Upper lobe of left lung (tissue), 6 donors: ENCODE data around the gene NDUFA7. TPM values are rescaled to one million over a fixed set of nuclear protein-coding genes. Genes with fewer than 3 reads are reported as not detected.
A peak's percentile ranks its signal among the peaks of the same experiment; 100 is the strongest.

Experiments
- ATAC-seq, 2 donors: fragments of 200-7000 bp; cut with Tn5 transposase; one replicate each; pipeline ENCODE4 v1.9.1; 2022; ENCODE audit warnings: mild to moderate bottlenecking in 2 of 2, moderate library complexity in 2 of 2; ENCODE audit not compliant: low FRiP score in 2 of 2
- DNase-seq, 2 donors: peaks; one replicate each; pipeline ENCODE4 v3.0.0-alpha.2; 2019 to 2020
- H3K27ac ChIP-seq, 4 donors: fragments of 200-600 bp; sonication (generic); one replicate each; pipeline ENCODE4 v1.5.1; 2016 to 2019
- H3K27me3 ChIP-seq, 4 donors: fragments of 200-600 bp; sonication (generic); one replicate each; pipeline ENCODE4 v1.5.1; 2017 to 2019
- H3K36me3 ChIP-seq, 4 donors: fragments of 200-600 bp; sonication (generic); one replicate each; pipeline ENCODE4 v1.5.1; 2016 to 2019
- H3K4me1 ChIP-seq, 4 donors: fragments of 200-600 bp; sonication (generic); one replicate each; pipeline ENCODE4 v1.5.1; 2018 to 2019
- H3K4me3 ChIP-seq, 4 donors: fragments of 200-600 bp; sonication (generic); one replicate each; pipeline ENCODE4 v1.5.1; 2017 to 2019; ENCODE audit warnings: mild to moderate bottlenecking in 2 of 4, moderate library complexity in 1 of 4
- H3K9me3 ChIP-seq, 4 donors: fragments of 200-600 bp; sonication (generic); one replicate each; pipeline ENCODE4 v1.5.1; 2018 to 2019
- EP300 ChIP-seq, 4 donors: sonication (generic); formaldehyde crosslinking; IDR thresholded peaks; one replicate each; pipeline ENCODE4 v1.5.1; 2017; ENCODE audit warnings: antibody characterized with exemption in 4 of 4, control low read depth in 2 of 4
- POLR2A ChIP-seq, 4 donors: fragments of 450-650 bp; IDR thresholded peaks; one replicate each; pipeline ENCODE4 v1.5.1; 2016 to 2017; ENCODE audit warnings: antibody characterized with exemption in 4 of 4, mild to moderate bottlenecking in 2 of 4
- POLR2AphosphoS5 ChIP-seq, 2 donors: sonication (generic); formaldehyde crosslinking; IDR thresholded peaks; one replicate each; pipeline ENCODE4 v1.5.1; 2017; ENCODE audit warnings: antibody characterized with exemption in 2 of 2
- WGBS, 2 donors: methylation state at CpG; one replicate each; pipeline ENCODE4 v1.1.5; 2017 to 2018; 5-methylcytosine and 5-hydroxymethylcytosine counted together
- total RNA-seq, 6 donors: library from RNA; depleted of rRNA in 4 of 6; stranded (reverse); fragments of >200 nt in 4 of 6; gene quantifications; one replicate each; pipeline versions ENCODE4 v1.1.0 to v1.2.1, GENCODE V29; 2016 to 2021
- TF ChIP-seq, protein P1 (sequence below), 6 experiments: fragments of 450-650 bp in 4 of 6; fragments of 200-600 bp in 2 of 6; sonication (generic) in 2 of 6; IDR thresholded peaks; one replicate each; pipeline ENCODE4 v1.5.1; 2016 to 2019; ENCODE audit warnings: antibody characterized with exemption in 6 of 6
- donor health status: DM: no; HTN: no; CAD: no; lungs with moderate emphysema.
- donor health status: DM: no; HTN: yes; CAD: no; lungs with severe emphysema.

The NDUFA7 gene
- total RNA-seq, 6 donors from 2014 or later = 13.6 to 50.9 (median 31.1) TPM

DNA sequence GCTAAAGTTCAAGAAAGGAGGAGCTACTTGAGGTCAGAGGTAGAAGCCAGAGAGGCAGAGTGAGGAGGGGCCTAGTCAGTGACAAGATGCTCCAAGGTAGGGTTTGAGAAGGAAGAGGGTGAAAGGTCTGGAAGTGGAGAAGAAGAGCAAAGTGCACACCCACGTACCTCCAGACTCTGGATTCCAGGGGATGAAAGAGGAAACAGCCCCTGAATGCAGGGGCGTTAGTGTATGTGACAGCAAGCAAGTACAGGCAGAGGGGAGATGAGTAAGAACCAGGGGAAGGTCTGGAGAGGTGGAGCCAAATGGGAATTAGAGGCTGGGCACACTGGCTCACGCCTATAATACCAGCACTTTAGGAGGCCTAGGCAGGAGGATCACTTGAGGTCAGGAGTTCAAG is 8.8 kb upstream of the NDUFA7 start:
- no peak for TF ChIP-seq EP300 (IDR thresholded peaks at IDR 0.05)
- TF ChIP-seq, protein P1, sequence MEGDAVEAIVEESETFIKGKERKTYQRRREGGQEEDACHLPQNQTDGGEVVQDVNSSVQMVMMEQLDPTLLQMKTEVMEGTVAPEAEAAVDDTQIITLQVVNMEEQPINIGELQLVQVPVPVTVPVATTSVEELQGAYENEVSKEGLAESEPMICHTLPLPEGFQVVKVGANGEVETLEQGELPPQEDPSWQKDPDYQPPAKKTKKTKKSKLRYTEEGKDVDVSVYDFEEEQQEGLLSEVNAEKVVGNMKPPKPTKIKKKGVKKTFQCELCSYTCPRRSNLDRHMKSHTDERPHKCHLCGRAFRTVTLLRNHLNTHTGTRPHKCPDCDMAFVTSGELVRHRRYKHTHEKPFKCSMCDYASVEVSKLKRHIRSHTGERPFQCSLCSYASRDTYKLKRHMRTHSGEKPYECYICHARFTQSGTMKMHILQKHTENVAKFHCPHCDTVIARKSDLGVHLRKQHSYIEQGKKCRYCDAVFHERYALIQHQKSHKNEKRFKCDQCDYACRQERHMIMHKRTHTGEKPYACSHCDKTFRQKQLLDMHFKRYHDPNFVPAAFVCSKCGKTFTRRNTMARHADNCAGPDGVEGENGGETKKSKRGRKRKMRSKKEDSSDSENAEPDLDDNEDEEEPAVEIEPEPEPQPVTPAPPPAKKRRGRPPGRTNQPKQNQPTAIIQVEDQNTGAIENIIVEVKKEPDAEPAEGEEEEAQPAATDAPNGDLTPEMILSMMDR (IDR thresholded peaks at IDR 0.05) = no peak
- no peak for TF ChIP-seq POLR2A (IDR thresholded peaks at IDR 0.05)
- no peak for TF ChIP-seq POLR2AphosphoS5 (IDR thresholded peaks at IDR 0.05)
- WGBS, 2 donors = 64 to 95% methylated on average over 3 of the region's 3 CpGs
- peaks cover 0 to 63% (median 20%) of the 10 kb centered on the region in 4 donors for H3K36me3 ChIP-seq

DNA sequence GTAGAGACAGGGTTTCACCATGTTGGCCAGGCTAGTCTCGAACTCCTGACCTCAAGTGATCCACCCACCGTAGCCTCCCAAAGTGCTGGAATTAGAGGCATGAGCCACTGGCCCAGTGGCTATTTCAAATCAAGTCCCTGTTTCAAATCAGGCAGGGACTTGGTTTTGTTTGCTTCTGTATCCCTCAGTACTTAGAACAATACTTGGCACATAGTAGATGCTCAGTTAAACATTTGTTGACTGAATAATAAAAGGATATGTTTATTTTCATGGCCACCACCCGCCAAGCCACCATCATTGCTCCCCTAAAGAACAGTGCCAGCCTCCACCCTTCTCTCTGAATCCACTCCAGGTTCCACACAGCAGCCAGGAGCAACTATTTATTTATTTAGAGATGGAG is 4.3 kb upstream of the NDUFA7 start:
- Histone ChIP-seq H3K4me3 (no peak overlapping the region), H3K36me3 (peaks cover 0 to 57% (median 23%) of the 10 kb centered on the region in 4 donors), H3K9me3 (no peaks in the 10 kb centered on the region), H3K27ac (no peak overlapping the region), H3K4me1 (peaks cover 18 to 31% (median 22%) of the 10 kb centered on the region in 4 donors), H3K27me3 (no peaks in the 10 kb centered on the region)
- no peak for ATAC-seq
- TF ChIP-seq POLR2A (IDR thresholded peaks at IDR 0.05) (no peak), EP300 (IDR thresholded peaks at IDR 0.05) (no peak)
- no peak for DNase-seq
- 91 to 92% methylated on average over 3 of the region's 3 CpGs for WGBS, 2 donors

More for the DNA sequence above, 8.8 kb upstream of the NDUFA7 start:
- Histone ChIP-seq H3K27me3 (peaks cover 0 to 20% (median 8%) of the 10 kb centered on the region in 4 donors), H3K9me3 (no peaks in the 10 kb centered on the region), H3K27ac (no peak overlapping the region), H3K4me3 (no peak overlapping the region), H3K4me1 (peaks cover 18 to 23% (median 22%) of the 10 kb centered on the region in 4 donors)
- ATAC-seq (no peak), DNase-seq (no peak)

DNA sequence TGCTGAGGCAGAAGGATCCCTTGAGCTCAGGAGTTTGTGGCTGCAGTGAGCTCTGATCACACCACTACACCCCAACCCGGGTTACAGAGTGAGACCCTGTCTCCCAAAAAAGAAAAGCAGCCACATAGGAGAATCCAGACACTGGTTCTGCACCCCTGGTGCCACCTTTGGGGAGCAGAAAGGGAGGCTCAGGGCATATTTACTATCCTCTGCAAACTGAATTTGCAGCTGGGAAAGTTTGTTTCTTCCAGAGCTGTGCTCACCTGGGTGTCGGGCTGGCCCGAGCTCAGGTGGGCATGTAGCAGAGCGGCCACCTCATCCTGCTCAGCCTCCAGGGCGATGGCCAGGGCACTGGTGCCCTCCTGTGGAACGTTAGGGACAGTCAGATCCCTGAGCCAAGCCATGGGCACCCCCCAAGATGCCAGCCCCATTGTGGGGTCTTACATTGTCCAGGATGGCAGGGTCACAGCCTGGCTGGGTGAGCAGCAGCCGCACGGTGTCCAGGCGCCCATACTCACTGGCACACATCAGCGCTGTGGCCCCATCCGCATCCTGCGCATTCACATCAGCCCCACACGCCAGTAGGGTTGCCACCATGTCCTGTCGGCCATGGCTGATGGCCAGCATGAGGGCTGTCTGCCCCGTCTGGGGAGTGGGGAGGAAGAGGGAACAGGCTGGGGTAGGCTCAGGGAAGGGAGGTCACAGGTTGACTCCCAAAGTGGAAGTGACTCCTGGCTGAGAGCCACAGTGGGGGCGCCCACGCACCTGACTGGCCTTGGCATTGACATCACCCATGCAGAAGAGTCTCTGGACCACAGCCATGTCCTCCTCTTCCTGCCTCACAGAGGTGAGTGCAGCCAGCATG is 3.2 kb upstream of the NDUFA7 start:
- 76 to 83% methylated on average over 1 to 3 of the region's 17 CpGs for WGBS, 2 donors
- TF ChIP-seq POLR2AphosphoS5 (IDR thresholded peaks at IDR 0.05) = no peak
- TF ChIP-seq POLR2A (IDR thresholded peaks at IDR 0.05) = peak in 1 of 4 donors; percentile 17
- Histone ChIP-seq H3K27ac (peak overlapping the region in 1 of 4 donors; percentile 20), H3K4me3 (no peak overlapping the region), H3K4me1 (peaks cover 26 to 42% (median 32%) of the 10 kb centered on the region in 4 donors), H3K9me3 (no peaks in the 10 kb centered on the region), H3K36me3 (peaks cover 0 to 47% (median 19%) of the 10 kb centered on the region in 4 donors), H3K27me3 (no peaks in the 10 kb centered on the region)
- no peak for DNase-seq
- ATAC-seq = no peak

DNA sequence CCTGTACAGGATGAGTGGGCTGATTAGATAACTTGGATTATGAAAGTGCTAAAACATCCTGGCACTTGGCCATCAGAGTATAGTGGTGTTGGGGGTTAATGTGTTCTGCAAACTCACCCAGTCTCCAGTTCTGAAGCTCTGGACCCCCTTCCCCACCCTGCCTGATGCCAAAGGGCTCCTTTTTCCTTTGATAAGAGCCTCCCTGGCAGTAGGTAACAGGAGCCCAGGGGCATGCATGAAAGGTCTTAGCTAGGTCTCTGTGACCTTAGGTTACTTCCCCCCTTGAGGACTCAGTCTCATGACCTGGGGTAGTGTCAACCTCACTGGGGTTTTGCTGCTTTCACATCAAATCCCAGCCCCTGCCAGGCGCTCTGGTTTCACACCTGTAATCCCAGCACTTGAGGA is 2.6 kb upstream of the NDUFA7 start:
- Histone ChIP-seq H3K36me3 (peaks cover 0 to 46% (median 19%) of the 10 kb centered on the region in 4 donors), H3K9me3 (no peaks in the 10 kb centered on the region), H3K4me1 (peaks cover 26 to 42% (median 32%) of the 10 kb centered on the region in 4 donors), H3K4me3 (no peak overlapping the region), H3K27me3 (no peaks in the 10 kb centered on the region), H3K27ac (peak overlapping the region in 1 of 4 donors; percentile 13)
- DNase-seq (no peak), ATAC-seq (no peak)
- WGBS, 2 donors = 100% methylated on average over 1 of the region's 1 CpG; no CpG with 5 or more reads in 1 of the 2 donors
- TF ChIP-seq, protein P1 (IDR thresholded peaks at IDR 0.05) = no peak
- TF ChIP-seq POLR2AphosphoS5 (IDR thresholded peaks at IDR 0.05) (no peak), EP300 (IDR thresholded peaks at IDR 0.05) (no peak), POLR2A (IDR thresholded peaks at IDR 0.05) (no peak)

DNA sequence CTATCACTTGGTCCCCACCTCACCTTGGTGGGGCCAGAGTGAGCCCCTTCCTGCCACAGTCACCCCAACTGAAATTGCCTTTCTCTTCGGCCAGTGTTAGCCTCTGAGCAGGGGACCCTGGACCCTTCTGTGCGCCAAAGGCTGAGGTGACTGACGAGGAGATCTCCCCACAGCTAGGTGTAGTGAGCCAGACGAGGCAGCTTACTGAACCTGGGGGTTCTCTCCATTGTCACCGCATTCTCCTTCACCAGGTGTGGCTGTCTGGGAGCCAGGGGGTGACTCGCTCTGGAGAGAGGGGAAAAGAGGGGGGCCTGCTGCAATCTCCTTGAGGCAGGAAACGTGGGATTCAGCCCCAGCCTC is 1.4 kb upstream of the NDUFA7 start:
- 75% methylated on average over 6 of the region's 7 CpGs; no CpG with 5 or more reads in 1 of the 2 donors for WGBS, 2 donors
- H3K4me1 ChIP-seq = peaks cover 26 to 42% (median 32%) of the 10 kb centered on the region in 4 donors
- DNase-seq (no peak), ATAC-seq (no peak)
- TF ChIP-seq, protein P1 (IDR thresholded peaks at IDR 0.05) = no peak
- TF ChIP-seq EP300 (IDR thresholded peaks at IDR 0.05) (no peak), POLR2A (IDR thresholded peaks at IDR 0.05) (no peak), POLR2AphosphoS5 (IDR thresholded peaks at IDR 0.05) (no peak)
- peaks cover 0 to 36% (median 19%) of the 10 kb centered on the region in 4 donors for H3K36me3 ChIP-seq
- peak overlapping the region in 2 of 4 donors; percentile 89 to 91 for H3K27ac ChIP-seq
- no peaks in the 10 kb centered on the region for H3K27me3 ChIP-seq
- H3K4me3 ChIP-seq = peak overlapping the region; percentile 57 to 82 (median 70)
- H3K9me3 ChIP-seq = no peaks in the 10 kb centered on the region
